HG03108 (cell line): ENCODE results near the gene CAPZB.

ENCODE experiments used
- ATAC-seq: cut with Tn5 transposase; IDR thresholded peaks from one replicate; pipeline ENCODE4 v1.9.1; 2021; ENCODE audit warnings: moderate library complexity; ENCODE audit not compliant: unreplicated experiment

The CAPZB gene

DNA sequence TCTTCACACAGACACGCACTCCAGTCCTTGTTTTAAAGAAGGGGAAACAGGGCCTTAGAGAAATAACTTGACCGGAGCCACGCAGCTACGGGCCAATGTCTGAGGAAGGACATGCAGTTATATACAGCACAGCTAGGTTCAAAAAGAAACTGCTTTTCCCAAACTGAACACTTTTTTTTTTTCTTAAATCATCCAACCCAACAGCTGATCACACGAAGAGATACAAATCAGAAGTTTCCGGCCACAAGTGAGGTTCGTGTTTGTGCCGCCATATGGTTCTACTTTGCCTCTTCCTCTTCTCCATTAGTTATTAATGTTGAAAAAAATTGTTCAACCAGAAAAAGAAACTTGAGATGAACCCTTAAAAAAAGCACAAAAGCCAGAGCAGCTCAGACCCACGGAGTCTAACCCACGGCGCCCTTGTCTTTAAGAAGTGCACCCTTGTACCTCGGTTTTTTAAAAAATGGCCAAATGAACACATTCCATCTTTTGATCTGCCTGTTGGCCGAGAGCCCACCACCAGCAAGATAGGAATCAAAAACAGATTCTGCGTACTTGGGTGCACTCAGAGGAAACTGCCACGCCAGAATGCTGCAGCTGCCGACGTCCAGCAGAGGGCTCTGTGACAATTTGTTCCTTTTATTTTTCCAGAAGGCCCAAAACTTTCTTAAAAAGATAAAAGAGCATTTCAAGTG is 94.3 kb downstream of the CAPZB start:
- ATAC-seq = peak; percentile 44

DNA sequence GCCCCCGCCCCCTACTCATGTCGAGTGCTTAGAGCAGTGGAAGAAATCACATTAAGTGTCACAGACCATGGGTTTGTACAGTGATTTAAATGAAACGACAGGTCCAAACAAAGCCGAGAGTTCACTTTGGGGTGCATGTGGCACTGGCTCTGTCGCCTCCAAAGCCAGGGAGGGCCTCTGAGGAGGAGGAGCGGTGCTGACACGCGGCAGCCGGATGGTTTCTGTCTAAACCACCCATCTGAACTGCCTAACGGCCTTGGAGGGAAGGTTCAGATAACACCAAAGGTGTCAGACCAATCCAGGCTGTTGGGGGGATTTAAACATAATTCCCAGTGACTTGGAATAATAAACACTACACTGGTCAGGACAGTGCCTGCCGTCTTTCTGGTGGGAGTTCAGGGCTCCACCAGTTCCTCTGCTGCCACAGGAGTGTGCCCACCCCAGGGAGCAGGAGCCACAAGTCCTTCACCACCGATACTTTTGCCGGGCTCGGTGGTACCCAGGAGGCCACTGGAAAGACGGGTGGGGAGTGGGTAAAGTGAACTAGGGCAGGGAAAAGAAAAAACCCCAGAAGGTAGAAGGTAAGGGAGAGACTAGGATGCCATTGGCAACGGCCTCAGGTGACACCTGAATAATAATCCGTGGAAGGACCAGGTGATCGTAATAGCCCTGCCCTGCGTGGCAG is 95.0 kb downstream of the CAPZB start:
- ATAC-seq = no peak

- no peak for ATAC-seq
These were observed 96.4 kb downstream of the CAPZB start for GRCh38 chr1:19388980-19389379.

GRCh38 chr1:19387045-19387467 is 98.3 kb downstream of the CAPZB start:
- no peak for ATAC-seq

DNA sequence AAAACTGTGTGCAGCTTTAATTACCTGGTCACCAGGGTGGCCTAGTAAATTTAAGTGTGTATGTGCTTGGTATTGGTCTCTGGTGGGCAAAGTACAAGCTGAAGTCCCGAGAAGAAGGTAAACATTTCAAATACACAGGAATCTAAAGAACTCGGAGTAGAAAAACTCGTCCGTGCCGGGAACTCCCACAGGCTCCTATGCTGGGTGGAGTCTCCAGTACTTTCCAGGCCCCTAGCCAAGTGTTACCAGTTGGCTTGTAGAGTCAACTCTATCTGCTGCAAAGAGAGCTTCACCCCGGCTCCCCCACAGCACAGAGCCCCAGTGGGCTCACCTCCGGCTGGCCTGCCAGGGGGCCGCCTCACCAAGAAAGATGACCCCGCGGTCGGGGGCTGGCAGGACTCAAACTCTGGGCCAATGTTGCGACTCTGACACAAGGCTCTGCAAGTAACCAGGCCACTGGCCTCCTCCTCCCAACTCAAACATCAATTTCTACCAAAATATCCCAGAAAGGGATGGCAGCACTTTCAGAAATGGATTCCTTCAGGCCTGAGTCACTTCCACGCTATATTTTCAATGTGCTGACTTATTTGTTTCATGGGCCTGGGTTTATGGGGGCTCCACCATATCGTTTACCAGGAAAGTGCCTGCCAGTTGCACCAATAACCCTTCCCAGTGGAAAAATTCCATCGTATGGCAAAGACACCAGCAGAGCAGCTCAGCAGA is 99.3 kb downstream of the CAPZB start:
- no peak for ATAC-seq

- no peak for ATAC-seq
These were observed 100.1 kb downstream of the CAPZB start for GRCh38 chr1:19385221-19385620.

- ATAC-seq = no peak
These were observed 100.6 kb downstream of the CAPZB start for GRCh38 chr1:19384772-19385187.

- ATAC-seq = no peak
These were observed 101.2 kb downstream of the CAPZB start for GRCh38 chr1:19384113-19384512.

DNA sequence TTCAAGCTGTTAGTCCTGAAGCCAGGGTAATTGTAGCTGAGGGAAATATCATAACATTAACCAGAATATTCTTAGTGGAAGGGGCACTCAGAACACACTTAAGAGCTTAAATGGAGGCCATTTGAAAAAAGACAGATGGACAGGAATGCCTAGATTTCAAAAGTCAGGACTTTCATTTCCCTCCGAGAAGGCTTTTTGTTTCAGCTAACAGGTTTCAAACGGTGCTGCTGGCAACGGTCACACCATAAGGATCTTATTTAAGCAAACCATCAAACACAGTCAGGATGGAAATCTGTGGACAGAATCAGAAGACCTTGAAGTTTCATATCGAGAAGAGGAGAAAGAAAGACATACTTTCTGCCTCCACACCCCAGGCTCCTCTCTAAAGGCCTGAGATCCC is 103.1 kb downstream of the CAPZB start:
- no peak for ATAC-seq

GRCh38 chr1:19381261-19381660 is 104.1 kb downstream of the CAPZB start:
- ATAC-seq = no peak

DNA sequence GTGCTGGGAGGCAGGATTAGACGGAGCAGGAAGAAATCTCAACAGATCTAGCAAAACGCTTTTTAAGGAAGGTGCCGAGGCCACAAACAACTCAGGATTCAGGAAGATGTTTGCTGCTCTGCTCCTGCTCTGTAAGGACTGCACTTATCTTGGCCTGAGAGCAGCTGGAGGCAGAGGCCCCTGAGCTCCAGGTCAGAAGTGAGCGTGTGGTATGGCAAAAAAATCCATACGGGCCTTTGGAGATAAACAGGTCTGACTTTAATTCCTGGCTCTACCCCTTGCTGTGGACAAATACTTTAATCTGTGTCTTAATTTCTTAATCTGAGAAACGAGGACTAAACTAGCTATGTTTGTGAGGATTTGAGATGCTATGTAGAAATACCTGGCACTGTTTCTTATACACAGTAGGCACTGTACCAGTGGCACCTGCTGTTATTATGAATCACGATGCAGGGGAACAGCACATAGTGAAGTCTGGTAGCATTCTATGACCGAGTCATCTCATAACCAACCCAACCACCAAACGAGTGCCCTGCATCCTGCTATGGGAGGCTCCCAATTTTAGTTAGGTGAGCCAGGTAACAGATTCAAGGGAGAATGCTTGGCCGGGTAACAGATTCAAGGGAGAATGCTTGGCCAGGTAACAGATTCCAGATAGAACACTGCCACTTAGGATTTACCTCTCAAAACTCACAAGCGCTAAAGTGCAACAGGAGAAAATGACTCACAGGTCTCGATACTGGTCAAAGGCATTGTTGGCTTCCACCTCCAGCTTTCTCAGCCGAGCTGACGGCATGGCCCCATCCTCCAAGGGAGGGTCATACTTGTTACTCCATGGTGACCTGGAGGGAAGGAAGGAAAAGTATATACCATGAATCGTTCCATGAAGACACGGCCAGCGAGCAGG is 107.3 kb downstream of the CAPZB start:
- ATAC-seq = no peak

DNA sequence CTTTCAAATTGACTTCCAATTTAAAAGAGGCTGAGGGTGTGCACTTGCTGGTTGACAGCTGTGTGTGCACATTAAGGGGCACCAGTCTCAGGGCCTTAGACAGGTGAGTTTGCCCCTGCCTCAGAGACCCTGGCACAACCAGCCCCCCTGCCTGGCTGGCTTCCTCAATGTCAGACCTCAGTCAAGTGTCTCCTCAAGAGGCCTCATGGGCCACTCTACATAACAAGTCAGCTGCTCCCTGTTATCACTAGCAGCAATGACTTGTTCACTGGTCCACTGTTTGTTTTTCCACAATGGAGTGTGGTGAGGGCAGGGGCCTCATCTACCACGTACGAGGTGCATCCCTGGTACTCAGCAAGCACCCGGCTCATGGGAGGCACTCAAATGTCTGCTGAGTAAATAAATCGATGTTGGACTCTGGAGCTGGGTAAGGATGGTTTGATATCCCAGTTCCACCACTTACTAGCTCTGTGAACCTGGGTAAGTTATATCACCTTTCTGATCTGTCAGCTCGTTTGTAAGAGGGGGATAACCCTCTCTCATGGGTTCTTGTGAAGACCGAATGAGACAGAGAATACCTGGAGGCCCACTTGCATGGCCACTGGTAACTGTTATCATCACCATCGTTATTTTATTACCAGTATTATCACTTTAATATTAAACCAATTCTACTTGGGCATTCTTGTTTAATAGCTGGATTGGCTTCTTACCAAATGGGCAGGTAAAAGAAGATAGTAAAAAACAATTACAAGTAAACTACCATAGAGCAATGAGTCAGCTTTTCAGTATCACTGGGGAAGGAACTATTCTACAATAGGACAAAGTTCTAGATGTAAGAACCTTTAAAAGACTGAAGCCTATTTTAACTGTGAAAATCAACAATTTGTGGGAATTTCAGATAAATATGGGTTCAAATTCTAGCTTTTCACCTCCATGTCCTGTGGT is 108.6 kb downstream of the CAPZB start:
- ATAC-seq = no peak

DNA sequence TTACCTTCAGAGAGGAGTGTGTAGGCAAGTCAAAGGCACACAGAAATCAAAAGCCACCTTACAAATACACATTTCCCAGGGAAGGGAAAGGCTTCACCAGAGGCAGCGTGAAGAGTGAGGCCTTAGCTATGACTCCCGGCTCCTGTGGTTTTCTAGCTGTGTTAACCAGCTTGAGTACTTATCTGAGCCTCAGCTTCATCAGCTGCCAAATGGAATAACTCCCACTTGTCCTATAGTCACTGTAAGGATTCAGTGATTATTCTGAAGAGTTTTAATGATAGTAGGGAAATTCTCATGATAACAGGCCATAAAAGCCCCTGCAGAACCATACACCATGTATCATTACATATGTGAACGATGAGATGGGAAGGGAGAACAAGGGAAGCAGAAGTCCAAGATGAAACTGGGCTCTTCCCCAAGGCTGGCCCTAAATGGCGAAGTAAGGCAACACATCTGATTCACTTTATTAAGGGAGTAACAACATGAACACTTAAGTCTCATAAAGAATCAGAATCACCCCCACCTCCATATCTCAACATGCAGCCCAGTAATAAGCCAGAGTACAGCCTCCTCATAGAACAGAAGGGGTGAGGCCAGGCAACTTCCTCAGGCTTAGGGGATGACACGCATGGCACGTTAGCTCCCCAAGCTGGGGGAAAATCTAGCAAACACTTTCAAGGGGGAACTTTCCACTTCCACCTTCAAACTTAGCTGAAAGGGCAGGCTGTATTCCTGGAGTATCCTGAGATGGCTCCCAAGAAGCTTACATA is 109.5 kb downstream of the CAPZB start:
- ATAC-seq = no peak

DNA sequence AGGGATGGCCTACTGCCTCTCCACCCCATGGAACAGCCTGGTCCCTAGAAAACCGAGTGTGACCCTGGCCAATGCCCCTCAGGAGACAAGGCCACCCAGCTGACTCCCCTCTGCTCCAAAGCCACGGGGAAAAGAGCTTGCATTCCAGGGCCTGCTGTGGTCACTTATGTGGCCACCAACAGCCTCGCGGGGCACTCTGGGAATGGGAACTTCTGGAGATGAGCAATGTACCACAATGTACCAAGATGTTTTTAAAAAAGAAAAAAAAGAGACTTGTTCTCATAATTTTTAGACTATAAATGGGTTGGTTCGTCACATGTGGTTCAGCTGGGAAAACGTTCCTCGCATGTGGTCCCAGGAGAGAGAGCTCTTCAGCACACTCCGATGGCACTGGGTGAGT is 110.4 kb downstream of the CAPZB start:
- no peak for ATAC-seq

GRCh38 chr1:19374083-19374801 is 111.1 kb downstream of the CAPZB start:
- no peak for ATAC-seq

DNA sequence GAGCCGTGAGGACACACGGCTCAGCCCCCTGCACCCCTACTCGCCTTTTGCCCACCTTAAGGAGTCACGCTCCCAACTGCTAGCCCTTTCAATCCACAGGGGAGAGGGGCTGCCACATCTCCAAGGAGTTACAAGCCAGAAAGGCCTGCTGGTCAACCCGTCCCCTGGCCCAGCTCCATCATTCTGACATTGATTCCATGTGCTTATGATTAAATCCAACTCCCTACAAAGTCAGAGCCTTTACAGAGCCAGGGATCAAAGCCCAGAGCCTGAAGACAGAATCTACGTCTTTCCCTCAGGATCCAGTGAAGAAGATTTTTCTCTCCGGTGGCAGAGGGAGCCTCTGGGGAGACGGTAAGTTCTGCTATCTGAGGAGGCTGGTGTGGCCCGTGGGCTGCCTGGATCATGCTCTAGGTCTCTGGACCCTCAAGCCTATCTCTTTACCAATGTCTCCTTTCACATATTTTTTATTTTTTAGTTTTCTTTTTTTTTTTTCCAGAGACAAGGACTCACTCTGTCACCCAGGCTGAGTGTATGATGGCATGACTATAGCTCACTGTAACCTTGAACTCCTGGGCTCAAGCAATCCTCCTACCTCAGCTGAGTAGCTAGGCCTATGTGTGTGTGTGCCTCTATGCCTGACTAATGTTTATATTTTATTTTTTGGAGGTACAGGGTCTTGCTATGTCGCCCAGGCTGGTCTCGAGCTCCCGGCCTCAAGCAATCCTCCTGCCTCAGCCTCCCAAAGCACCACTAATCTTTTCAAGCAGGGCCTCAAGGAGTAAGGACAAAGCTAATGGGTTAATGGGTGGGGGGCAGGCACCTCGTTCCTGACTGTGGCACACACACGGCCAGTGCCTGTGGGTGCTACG is 111.9 kb downstream of the CAPZB start:
- no peak for ATAC-seq

DNA sequence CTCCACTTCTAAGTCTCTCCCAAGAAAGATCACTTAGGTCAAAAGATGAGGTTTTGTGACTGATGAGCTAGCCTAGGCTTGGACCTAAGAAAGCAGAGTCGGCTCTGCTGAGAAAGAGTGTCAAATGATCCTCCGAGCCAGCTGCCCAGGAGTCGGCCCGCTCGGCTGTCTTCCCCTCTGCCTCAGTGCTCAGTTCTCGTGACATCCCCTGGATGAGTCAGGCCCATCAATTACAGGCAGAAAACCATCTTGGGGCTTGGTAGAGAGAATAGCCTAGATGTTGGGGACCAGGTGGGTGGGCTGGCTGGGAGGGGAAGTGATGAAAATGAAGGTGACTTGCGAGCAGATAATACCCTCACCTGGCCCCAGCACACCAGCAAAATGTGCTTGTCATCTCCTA is 112.7 kb downstream of the CAPZB start:
- no peak for ATAC-seq

DNA sequence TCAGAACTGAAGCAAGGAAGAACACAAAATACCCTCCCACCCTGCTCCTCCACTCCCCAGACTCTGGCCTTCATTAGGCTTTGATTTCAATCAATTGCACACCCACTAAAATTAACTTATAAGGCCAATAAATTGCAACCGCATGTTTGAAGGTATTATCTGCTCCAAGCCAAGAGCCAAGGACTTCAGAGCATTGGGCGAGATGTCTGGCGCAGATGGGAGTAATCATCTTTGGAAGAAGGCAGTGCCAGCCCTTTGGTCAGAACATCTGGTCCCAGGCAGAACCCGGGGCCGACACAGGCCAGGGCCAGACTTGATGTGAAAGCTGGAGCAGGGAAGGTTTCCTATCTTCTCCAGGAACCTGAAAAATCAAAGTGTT is 113.2 kb downstream of the CAPZB start:
- no peak for ATAC-seq
